AG08396 (cell line): ENCODE results near the gene SLC38A10.

ENCODE experiments used
- DNase-seq: peaks from one replicate; pipeline ENCODE4 v3.0.0; 2012; ENCODE audit warnings: low spot score, mixed read lengths

The SLC38A10 gene

DNA sequence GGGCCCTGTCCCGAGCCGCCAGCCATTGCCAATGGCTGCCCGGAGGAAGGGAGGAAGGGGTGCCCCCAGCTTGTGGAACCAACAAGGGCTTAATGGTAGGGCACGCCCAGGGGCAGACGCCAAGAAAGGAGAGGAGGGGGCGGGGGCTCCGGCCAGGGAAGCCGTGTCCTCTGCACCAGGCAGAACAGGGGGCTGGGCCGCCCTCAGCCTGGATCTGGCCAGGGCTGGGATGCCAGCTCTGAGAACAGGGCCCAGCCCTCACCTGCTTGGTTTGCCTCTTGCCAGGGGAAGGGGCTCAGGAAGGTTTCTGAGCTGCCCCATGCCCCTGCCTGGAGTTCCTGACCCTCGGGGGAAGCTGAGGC, 35.8 kb upstream of the SLC38A10 start:
- no peak for DNase-seq

DNA sequence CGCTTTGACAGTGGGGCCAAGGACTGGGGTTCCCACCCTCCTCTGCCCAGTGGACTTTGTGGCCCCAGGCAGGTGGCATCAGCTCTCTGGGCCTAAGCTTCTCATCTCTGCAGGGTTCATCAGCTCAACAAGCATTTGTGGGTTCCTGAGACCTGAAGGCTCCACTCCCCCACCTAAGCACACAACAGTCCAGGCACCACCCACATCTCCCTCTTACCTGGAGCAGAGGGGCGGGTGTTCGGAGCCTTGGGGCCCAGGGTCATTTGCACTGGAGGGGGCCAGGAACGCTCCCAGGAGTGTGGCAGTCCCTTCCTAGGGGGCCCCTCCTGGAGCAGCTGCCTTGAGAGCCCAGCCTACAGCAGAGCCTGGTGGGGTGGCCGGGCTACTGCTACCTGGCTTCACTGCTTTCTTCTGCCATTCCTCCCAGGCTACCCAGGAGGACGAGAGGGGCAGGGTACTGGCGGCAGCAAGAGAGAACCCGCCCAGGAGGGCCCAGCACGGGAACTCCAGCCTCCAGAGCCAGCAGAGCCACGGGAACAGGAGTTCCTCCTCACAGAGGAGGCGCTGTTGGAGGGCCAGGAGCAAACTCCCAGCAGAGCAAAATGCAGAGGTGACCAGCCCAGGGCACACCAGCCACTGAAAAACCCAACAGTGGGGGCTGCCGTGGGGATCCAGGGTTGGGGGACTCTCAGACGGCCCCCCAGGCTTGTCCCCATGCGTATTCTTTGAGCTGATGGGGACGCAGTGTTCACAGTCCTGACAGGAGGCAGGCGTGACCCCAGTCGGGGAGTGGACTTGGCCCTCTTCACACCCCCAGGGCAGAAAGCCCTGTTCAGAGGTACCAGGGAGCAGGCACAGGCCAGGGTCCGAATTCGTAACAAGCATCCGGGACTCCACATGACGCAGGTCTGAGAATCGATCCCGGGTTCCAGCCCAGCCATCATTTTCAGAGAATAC, 35.1 kb upstream of the SLC38A10 start:
- DNase-seq = no peak

DNA sequence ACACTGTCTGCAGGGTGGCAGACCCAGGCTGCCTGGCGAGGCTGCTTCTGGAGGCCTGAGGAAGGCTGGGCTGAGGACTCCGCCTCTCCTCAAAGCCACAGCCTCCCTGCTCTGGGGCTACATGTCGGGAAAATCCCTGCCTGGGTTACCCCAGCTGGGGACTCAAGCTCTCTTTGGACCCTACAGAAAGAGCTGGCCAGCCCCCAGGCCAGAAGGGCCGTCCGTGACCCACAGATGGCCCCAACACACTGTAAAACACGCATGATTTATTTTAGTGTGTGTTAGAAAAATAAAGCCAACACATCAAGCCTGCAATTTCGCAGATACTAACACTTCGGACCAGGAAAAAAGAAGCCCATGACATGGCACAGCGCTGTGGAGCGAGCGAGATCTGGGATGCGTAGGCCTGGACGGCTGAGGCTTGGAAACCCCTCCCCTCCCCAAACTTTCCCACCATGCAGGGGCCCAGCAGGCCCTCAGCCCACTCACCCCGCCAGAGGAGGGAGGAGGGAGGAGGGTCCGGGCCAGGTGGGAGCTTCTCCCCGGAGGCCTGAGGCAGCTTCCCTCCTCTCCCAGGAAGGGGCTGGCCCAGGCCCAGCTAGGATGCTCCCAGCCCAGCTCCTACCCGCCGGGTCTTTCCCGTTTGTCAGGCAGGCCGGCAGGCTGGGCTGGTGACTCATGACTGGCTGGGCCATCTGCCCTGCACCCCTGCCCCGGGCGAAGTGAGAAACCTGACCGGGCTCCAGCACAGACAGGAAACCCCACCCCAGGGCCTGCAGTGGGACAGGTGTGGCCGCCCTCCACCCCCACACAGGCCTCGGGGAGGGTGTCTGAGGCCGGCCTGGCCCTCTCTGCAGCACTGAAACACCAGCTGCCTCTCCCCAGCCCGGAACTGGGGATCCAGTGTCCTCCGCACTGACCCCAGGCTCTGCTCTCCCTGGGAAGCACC, 34.1 kb upstream of the SLC38A10 start:
- peak; percentile 94 for DNase-seq

DNA sequence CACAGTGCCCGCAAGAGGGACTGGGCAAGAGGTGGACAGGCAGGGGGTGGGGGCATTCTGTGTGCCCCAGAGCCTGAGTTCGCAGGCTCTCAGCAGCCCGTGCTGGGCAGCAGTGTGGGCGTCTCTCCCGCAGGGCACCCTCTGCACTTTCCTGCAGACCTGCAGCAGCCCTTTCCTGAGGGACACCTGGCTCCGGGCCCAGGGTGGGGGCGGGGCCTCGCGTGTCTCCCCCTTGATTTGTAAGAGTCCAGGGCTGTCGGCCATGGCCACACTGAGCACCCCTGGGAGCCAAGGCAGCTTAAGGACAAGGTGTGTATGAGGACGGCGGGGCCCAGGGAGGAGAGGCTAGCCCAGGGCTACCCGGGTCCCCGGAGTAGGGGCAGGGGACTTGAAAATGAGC, 33.4 kb upstream of the SLC38A10 start:
- no peak for DNase-seq

DNA sequence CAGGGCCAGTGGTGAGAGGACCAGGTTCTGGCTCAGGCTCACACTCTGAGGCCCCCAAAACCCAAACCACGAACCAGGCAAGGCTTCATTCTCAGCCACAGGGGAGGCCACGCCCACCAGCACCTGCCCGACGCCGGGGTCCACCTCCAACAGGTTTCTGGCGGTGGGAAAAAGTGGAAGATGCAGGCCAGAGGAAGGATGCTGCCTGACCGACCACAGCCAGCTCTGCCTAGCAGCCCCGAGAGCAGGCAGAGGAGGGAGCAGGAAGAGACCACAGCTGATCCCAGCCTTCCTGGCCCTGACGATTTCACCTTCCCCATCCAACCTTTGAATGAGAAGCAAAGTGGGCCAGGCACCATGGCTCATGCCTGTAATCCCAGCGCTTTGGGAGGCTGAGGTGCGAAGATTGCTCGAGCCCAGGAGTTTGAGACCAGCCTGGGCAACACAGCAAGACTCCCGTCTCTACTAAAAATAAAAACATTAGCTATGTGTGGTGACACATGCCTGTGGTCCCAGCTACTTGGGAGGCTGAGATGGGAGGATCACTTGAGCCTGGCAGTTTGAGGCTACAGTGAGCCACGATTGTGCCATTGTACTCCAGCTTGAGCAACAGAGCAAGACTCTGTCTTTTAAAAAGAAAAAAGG, 30.7 kb upstream of the SLC38A10 start:
- DNase-seq = no peak

DNA sequence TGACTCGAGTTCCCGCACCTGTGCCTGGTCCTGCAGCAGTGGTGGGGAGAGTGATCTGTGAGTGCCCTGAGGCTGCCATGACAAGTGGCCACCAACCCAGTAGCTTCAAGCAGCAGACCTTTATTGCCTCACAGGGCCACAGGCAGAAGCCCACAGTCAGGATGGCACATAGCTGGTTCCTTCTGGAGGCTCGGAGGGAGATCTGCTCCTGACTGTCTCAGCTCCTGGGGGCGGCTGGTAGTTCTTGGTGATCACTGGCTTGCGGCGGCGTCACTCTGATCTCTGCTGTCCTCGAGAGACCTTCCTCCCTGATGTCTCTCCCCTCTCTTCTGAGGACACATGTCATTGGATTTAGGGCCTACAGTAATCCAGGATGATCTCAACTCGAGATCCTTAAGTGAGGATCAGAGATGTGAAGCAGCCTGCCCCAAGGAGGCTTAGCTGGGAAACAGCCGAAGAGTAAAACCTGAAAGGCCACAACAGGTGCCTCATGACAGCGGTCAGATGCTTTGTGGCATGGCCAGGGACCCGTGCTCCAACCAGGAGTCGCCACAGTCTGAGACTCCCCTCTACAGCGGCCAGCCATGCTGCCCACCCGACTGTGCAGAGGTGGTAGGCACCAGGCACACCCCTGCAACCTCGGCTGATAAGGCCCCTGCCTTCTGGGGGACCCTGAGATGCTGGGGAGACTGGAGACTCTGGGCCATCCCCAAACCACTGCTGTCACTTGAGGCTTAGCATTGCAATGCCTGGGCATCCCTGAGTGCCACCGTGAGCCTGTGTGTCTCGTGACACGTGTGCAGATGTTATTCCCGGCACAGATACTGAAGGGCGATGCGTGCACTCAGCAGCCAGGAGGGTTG, 30.0 kb upstream of the SLC38A10 start:
- no peak for DNase-seq

DNA sequence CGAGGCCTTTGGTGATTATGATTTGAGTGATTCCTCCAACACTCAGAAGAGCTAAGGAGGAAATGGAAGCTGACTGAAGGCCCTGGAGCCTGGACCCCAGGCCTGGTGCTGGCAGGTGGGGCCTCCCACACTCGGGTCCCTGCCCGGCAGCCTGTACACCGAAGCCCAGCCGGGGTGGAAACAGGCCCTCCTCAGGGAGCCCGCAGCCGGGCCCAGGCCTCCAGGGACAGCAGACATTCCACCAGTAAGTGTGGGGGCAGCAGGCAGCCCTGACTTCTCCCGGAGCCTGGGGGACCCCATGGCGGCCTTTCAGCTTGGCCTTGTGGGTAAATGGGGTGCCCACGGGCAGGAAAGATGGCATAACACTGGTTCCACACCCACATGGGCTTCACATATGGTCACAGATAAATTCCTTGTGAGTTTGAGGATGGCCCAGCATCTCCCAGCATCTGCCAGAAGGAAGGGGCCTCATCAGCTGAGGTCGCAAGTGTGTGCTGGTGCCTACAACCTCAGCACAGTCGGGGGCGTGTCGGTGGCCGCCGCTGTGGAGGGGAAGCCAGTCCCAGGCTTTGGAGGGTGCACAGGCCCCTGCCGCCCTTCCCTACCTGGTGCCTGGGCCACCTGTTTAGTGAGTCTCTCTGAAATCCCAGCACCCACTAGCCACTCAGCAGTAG, 29.2 kb upstream of the SLC38A10 start:
- no peak for DNase-seq

DNA sequence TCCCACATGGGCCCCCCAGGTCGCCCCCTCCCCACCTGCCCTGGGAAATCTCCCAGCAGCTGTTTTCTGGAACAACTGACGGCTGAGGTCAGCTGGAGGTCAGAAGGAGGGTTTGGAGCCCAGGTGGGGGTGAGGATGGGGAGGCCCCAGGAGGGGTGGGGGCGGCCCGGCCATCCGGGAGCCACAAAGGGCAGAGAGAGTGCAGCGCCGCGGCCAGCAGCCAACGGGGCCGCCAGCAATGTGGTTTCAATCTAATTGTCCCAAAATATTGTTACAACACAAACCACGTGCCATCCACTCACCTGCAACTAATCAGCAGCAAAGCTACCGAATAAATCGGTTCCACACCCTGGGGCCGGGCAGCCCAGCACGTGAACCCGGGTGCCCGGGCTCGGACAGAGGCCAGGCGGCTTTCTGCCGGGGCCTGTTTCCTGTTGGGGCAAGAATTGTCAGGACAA, 28.3 kb upstream of the SLC38A10 start:
- DNase-seq = no peak

DNA sequence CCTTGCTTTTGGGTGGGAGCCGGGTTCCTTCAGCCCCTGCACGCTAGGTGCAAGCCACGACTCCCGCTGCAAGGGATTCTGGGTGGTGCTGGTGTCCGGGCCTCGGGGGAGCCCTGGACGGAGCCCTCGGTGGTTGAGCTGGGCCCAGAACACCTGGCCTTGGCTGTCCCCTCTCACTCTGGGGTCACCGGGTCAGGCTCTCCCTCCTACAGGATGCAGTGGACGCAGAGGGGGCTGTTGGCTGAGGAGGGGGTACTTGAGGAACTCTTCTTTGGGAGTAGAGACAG, 27.9 kb upstream of the SLC38A10 start:
- DNase-seq = no peak

DNA sequence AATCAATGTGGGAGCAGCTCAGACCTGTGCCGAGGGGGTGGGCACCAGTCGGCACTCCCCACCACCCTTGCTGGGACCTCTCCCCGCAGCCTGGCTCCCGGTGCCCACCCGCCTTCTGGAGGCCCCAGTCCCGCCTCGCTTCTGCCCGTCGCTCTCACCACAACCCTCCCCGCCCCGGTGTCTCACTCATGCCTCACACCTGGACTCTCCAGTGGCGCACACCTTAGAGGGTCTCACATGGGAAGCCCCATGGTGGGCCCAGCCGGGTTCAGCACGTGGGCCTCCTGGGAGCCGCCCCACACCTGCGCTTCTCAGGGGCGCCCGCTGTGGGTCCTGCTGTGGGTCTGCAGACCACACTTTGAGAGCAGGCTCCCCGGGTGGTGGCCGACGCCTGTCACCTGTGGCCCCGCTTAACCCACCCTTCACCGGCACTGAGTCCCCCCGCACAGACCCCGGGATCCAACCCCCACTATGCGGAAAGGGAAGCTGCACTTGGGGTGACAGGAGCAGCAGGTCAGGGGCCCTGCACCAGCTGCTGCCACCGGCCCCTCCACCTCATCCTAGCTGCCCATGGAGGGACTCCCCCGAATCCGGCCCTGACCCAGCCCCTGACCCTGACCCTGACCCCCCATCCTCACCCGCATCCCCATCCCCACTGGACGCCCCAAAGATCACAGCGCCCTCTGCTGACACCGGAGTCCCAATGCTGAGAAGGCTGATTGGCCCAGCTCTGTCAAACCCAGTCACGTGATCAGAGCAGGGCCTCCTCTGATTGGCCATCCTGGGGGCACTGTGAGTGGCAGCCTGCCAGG, 27.4 kb upstream of the SLC38A10 start:
- peak; percentile 85 for DNase-seq

DNA sequence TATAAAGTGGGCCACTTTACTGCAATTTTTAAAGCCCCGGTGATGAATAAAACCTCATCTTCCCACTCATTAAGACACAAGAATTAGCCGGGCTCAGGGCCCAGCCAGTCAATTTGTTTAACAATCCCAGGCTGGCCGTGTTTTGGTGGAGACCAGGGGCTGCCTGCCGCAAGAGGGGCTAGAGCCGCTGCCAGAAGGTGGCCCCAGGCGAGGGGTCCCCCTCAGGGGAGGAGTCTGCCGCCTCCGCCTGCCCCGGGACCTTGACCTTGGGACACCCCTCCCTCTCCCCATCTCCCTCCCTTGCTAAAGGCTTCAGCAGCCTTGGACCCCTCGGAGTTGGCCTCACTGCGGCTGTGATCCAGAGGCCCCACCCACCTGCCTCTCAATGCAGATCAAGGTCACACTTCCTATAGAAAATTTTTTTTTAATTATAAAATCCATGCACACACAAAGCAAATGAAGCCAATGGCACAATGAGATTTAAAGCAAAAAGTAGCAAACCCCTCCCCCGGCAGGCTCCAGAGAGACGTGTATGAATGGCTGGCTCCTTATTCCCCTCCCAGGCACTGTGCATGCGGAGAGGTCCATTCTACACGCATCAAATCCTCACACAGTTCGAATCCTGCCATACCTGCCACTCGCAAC, 23.0 kb upstream of the SLC38A10 start:
- DNase-seq = no peak

DNA sequence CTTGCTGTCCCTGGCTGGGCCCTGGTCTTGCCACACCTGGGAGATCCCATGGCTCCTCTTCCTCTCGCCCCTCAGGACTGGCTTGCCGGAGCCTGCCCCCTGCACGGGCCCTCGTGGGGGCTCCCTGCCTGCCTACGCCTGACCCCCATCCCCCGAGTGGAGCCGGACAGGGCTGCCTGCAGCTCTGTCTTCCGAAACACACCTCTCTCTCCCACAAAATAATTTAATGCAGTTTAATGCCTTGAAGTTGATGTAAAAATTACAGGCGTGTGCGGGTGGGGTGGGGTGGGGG, 22.4 kb upstream of the SLC38A10 start:
- DNase-seq = no peak

DNA sequence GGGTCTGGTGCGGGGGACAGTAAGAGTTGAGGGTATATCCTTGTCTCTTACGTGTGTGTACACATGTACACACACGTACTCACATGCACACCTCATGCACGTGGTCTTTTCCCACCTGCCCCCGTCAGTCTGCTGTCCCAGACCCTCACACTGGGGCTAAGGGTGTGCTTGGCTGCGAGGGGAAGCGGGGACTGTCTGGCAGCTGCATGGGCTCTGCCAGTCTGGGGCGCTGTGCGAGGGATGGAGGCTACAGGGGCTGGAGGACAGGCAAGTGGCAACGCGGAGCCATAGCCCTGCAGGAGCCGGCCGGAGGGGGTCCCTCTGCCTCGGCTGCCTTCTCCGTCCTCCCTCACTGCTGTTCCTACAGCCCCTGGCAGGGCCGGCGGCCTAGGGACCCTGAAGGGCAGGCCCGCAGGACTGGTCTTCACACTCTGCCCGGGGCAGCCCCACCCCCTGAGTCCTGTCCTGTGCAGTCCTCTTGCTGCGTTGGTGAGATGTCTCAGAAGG, 20.8 kb upstream of the SLC38A10 start:
- no peak for DNase-seq

DNA sequence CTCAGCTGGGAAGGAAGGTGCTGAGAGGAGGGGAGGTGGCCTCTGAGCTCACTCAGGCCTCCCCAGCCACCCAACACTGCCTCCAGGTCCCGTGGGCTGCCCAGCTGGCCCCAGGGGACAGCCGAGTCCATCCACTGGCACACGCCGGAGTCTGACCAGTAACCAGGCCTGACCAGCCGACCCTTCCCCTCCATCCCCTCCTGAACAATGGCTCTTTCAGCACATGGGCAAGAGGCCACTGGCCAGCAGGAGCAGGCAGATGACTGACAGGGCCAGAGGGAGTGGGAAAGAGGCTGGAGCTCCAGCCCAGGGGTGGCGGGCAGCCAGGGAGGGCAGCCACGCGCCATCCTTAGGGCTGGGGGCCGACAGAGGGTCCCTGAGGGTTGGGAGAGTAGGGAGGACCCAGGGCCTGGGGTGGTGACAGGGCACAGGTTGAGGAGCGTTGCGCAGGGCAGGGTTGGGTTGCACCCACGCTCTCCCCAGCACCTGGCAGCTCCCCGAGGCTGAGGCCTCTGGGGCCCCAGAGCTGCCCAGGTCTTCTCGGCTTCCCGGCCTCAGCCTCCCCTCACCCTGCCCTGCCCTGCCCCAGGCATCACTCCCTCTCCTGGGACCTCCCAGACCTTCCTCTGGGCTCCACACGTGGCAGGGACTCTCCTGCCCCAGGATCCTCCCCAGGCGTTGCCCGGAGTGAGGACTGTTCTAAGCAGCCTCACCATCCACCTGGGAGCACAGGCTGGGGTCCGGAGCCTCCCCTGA, 20.2 kb upstream of the SLC38A10 start:
- DNase-seq = no peak

DNA sequence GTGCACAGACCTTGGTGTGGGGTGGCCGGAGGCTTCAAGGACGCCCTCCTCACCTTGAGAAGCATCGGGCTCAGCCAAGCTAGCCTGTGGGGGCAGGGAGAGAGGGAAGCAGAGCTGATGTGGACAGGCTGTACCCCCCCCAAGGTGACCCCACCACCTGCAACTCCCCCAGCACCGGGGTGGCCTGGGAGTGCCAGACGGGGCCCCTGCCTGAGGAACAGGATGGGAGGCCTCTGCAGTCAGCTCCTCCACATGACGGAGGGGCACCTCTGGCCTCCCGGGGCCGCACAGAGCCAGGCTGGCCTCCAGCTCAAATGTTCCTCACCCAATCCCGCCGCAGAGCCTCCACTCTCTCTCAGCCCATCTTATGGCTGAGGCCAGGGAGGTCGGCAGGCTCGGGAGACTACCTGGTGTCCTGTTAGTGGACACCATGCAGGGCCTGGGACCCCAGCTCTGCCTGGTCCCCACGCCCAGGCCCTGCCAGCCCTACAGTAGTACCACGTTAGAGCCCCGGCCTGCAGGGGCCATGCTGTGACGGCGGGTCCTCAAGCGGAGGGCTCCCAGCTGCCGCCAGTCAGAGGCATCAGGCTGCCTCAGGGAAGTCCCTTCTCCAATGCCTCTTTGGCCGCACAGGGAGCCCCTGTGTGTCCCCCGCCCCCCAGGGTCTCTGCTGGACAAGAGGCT, 19.4 kb upstream of the SLC38A10 start:
- DNase-seq = no peak

DNA sequence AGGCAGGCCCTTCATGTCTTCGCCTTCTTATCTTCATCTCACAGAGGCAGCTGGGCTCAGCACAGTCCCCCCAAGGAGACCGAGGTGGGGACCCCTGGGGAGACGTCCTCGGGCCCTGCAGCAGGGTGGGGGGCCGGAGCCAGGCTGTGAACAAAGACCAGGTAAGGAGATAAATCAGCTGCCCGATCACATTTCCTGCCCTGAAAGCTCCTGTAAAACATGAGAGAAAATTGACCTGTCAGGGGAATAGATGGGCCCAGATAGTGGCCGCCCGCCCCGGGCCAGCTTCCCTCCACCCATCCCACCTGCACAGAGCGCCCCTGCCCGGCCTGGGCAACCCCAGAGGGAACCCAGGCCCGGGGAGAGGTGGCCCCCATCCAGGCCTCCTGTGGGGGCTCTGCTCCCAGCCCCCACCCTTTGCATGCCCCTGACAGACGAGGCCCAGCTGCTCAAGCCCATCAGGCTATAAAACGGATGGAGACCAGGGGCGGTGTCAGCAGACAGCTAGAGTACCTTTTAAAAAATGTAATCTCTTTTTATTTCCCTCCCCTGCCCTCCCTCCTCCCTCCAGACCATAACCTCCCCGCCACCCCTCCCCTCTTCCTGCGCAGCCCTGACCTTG, 18.8 kb upstream of the SLC38A10 start:
- DNase-seq = no peak

DNA sequence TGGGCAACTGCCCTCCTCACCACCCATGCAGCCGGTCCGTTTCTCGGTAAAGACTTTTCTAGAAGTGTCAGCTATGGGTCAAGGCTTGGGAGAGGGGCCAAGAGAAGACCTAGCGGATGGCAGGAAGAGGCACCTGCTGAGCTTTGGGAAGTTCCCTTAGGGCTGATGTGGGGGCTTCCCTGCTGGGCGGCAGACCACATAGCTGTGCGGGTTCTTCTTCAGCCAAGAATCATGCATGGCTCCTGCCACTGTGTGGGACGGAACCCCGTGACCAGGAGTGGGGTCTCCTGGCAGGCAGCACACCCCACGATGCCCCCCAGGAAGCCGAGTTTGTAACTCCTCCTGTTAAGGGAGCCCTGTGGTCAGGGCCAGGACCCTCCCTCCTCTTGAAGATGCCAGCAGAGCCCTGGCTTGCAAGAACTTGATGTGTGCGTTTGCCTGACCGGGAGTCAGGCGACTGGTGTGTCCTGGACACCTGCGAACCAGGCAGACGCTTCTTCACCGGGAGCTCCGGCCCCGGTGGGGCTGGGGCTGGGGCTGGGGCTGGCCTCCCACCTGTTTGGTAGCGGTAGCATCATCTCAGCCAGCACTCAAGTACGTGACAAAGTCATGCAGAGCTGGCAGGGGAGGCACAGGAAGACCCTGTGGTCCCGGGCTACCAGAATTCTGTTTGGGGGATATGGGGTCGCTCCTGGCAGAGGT, 17.7 kb upstream of the SLC38A10 start:
- no peak for DNase-seq
